SW 1271 (cell line): Measurements from ENCODE around the gene LRRC28.

ENCODE experiments used
- DNase-seq, 2 experiments: peaks; one replicate each; lab custom pipeline; 2025; lab: John Stamatoyannopoulos, UW

The LRRC28 gene

DNA sequence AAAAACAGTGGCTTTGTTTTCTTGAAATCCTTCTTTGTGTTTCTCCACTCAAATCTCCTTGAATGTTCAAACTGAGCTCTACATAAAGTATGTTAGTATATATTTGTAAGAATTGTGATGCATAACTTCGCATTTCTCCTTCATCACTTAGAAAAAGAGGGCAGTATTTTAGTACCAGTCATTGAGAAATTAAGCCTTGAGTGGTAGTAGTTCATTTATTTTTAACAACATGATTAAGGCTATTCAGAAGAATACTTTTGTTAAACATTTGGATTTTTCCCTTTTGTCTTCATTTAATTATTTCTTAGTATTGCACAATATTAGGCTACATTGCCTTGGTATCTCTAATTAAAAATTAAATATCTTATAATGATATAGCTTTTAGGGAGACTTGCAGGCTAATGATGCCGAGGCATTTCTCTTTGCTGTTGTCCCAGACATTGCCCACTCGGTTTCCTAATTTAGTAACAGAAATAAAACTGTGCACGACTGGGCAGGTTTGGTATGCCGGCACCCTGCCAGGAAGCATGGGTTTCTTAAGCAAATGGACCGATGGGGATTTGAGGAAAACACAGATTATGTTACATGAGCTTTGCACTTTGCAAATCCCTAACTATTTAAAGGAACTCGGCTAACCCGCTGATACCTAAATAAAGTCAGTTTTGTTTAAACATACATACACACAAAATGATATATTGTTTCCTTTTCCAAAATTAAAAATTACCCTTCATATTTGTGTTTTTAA is 54.7 kb downstream of the LRRC28 start:
- no peak for DNase-seq

DNA sequence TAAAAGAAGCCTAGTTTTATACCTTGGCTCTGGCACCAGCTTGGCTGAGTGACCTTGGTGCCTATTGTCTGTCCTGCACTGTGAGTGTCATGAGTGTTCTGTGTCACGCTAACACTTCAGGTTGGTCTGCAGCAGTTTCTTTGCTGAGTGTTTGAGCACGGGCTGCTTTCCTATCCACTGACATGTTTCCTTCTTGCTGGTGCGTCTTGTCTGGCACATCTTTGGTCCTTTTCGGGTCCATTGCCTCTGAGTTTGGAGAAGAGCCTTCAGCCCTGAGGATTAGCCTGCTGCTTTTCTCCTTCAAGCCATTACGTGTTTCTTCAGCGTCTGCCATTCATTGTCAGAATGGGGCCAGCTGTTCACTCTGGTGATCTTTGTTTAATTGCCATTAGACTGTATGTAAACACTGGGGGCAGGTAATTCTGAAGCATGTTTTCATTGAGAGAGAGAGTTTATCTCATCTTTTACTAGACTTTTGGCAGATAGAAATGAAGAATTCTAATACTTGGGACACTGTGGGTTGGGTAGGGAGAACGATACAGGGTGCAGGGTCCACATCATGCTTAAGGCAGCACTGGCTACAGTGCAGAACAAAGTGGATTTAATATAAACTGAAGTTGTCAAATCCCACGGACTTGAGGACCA is 55.5 kb downstream of the LRRC28 start:
- no peak for DNase-seq

- DNase-seq = no peak
These were observed 56.5 kb downstream of the LRRC28 start for GRCh38 chr15:99307735-99308134.

DNA sequence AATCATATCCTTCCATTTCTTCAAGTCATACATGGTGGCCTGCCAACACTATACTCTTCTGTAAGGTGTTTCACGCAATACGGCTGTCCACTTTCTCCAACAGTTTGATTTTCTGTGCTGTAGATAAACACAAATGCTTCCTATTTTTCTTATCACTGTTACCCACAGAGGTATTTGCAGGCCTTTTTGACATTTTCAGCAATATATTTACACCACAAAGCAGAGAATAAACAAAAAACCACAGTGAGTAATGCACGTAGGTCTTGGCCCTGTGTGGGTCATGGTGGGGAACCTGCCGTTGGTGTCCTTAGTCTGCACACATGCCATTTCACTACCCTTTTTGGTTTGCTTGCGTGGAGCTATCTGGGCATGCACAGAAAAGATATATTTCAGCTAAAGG is 59.5 kb downstream of the LRRC28 start:
- no peak for DNase-seq

DNA sequence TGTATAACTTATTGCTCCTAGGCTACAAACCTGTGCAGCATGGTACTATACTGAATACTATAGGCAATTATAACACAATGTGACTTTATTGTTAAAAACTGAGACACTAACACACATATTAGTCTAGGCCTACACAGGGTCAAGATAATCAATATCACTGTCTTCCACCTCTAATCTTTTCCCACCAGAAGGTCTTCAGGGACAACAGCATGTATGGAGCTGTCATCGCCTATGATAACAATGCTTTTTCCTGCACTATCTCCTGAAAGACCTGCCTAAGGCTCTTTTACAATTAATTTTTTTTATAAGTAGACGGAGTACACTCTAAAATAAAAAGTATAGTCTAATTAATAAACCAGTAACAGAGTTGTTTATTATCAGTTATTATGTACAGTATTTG is 60.9 kb downstream of the LRRC28 start:
- DNase-seq = no peak

DNA sequence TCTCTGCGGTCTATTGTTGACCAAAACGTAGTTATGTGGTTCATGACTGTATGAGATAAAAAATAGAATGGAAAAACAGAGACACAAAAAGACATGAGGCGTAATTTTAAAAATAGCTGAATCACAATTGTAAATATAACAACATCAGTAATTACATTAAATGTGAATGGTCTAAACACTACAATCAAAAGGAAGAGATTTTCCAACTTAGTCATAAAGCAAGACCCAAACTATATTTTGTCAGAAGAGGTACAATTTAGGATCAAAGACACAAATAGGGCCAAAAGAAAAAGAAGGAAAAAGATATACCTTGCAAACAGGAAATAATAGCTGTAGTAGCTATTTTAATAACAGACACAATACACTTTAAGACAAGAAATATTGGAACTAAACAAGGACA is 61.5 kb downstream of the LRRC28 start:
- DNase-seq = no peak

GRCh38 chr15:99315636-99316035 is 64.4 kb downstream of the LRRC28 start:
- DNase-seq = no peak

- no peak for DNase-seq
These were observed 69.3 kb downstream of the LRRC28 start for GRCh38 chr15:99320374-99321215.

DNA sequence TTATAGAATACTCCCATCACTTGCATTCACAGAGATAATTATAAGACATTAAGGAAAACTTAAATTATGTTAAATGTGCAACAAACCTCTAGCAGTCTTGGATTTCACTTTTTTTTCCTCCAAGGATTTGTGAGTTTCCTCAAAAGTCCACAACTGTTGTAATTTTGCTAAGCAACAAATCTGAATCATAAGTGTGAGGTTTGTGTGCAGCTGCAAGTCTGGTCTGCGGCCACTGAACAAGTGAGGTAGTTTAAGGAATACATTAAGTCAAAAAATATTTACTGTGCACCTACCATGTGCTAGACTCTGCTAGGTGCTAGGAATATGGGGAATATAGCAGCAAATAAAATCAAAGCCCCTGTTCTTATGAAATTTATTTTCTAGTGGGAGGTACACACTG is 70.2 kb downstream of the LRRC28 start:
- DNase-seq = no peak

- no peak for DNase-seq
These were observed 71.5 kb downstream of the LRRC28 start for GRCh38 chr15:99322643-99323405.

DNA sequence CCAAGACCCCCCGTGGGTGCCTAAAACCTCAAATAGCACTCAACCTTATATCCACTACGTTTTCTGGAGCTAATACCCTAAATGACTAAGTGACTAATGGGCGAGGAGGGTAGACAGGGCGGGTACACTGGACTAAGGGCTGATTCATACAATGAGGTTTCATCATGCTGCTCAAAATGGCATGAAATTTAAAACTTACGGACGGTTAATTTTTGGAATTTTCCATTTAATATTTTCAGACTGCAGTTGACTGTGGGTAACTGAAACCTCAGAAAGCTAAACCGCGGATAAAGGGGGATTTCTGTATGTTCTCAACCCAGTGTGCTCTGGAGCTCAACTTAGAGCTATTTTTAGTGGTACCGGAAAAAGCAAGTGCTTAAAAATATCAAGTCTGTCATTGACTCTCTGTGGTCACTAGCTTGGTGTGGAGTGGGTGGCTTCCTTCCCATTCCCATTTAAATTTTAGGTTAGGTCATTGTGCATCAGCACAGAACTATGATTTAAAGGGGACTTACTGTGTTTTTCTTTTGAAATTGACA is 72.9 kb downstream of the LRRC28 start:
- DNase-seq = peak; percentile 16 to 43

DNA sequence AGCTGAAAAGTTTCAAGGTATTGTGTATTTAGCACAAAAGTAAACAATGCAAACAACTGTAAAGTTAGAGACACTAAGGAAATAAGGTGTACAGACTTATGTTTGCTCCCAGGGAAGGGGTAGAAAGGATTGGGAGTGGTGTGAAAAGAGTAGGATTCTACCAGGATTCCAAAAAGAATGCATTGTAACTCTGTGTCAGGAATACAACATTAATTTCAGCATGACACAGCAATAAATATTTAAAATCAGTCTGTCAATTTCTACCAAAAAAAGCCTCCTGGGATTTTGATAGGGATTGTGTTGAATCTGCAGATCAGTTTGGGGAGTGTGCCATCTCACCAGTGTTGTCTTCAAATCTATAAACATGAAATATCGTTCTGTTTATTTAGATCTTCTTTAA is 73.4 kb downstream of the LRRC28 start:
- DNase-seq = no peak

DNA sequence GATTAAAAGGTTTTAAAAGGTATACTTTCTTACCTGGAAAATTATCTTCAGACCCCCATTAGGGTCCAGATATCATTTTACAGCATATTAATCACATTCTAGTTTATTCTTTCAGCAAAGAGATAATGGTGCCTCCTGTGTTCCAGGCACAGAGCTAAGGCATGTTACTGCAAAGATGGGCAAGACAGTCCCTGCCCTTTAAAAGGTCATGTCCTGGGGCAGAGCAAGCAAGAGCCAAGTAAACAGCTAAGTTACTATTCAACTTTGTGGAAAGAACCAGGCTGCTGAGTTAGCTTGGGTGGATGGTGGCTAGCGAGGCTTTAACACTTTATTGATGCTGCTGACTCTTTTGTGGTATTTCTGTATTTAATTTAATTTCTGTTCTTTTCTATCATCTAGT is 75.0 kb downstream of the LRRC28 start:
- DNase-seq = no peak

DNA sequence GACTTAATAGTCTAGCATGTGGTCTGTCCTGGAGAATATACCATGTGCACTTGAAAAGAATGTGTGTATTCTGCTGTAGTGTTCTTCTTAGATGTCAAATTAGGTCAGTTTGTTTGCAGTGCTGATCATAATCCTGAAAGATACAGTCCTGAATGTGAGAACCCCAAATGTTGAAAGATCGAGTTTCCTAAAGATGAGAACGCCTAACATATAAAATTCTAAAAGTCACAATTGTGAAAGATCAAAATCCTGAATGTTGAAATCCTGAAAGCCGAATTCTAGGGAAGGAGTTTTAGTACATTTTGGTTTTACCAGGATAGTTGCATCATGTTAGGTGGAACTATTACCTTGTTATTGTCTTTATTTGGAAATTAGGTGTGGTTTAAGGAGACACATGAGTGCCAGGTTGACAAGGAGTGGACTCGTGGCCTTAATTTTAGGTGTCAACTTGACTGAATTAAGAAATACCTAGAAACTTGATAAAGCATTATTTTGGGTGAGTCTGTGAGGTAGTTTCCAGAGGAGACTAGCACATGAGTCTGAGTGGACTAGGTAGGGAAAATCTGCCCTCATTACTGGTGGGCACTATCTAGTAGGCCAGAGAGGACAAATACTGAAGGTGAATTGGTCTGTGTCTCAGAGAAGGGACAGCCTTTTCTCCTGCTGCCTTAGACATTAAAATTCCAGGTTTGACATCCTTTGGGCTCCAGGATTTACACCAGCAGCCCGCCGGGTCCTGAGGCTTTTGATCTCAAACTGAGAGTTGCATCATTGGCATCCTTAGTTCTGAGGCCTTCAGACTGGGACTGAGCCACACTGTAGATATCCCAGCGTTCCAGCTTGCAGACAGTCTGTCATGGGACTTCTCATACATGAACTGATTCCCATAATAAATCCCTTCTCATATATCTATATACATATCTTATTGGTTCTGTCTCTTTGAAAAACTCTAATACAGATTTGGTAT is 77.1 kb downstream of the LRRC28 start:
- no peak for DNase-seq

- no peak for DNase-seq
These were observed 80.1 kb downstream of the LRRC28 start for GRCh38 chr15:99331381-99331780.

DNA sequence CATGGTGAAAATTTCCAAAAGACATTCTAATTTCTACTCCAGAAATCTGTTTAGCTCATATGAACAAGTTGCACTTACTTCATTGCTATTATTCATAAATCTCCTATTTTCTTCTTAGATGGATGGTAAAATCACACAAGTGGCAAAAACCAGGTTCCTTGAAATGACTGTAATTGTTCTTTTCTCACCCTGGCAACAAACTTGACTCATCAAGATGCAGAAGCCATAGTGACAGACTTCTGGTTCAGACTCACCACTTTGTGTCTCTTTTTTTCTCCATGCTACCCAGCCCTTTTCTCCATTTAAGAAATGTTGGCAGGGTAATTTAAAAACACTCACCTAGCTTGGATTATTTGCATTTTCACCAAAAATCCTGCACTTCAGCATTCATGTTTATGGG is 82.1 kb downstream of the LRRC28 start:
- DNase-seq = no peak

GRCh38 chr15:99333981-99334380 is 82.7 kb downstream of the LRRC28 start:
- no peak for DNase-seq

- no peak for DNase-seq
These were observed 84.2 kb downstream of the LRRC28 start for GRCh38 chr15:99335508-99335907.

- no peak for DNase-seq
These were observed 85.5 kb downstream of the LRRC28 start for GRCh38 chr15:99336794-99337193.

GRCh38 chr15:99340347-99340746 is 89.1 kb downstream of the LRRC28 start:
- no peak for DNase-seq

- DNase-seq = no peak
These were observed 90.5 kb downstream of the LRRC28 start for GRCh38 chr15:99341786-99342185.
